A549 treated with RU486 at 1 μM for 4 hours (cell line): ENCODE measurements around the gene TNS4. TPM values are rescaled to one million over a fixed set of nuclear protein-coding genes. Genes with fewer than 3 reads are reported as not detected.

Experiments
- total RNA-seq: library from RNA; stranded (reverse); fragments of 200-300 nt; extraction: Qiagen RNA extraction; gene quantifications from 5 replicates; pipeline ENCODE4 v1.2.3, GENCODE V29; 2022; ENCODE audit warnings: low read depth

Gene TNS4
- total RNA-seq: 97.4 to 131 TPM (median 101 TPM) in 5 replicates

DNA sequence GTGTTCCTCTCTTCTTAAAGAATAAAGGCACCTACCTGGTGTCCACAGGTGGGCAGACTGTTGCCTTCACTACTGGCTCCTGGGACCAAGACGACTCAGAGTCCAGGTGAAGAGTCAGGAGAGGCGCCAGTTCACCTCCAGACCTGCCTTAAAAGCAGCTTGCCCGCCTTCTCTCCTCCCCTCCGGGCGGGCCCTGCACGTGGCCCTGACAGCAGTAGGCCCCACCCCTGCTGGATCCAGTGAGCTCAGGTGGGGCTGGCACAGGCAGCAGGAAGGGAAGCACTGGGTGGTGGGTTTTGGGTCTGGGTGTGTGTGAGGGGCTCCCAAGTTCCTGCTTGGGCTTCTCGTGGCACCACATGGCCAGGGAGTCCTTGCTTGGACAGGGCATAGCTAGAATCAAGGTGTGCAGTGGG is at the start of gene TNS4:
TNS4 (minus strand) TSS at position 125 of the 413 bp plus-strand sequence. CDS start 5,198 bp downstream, outside the sequence.

DNA sequence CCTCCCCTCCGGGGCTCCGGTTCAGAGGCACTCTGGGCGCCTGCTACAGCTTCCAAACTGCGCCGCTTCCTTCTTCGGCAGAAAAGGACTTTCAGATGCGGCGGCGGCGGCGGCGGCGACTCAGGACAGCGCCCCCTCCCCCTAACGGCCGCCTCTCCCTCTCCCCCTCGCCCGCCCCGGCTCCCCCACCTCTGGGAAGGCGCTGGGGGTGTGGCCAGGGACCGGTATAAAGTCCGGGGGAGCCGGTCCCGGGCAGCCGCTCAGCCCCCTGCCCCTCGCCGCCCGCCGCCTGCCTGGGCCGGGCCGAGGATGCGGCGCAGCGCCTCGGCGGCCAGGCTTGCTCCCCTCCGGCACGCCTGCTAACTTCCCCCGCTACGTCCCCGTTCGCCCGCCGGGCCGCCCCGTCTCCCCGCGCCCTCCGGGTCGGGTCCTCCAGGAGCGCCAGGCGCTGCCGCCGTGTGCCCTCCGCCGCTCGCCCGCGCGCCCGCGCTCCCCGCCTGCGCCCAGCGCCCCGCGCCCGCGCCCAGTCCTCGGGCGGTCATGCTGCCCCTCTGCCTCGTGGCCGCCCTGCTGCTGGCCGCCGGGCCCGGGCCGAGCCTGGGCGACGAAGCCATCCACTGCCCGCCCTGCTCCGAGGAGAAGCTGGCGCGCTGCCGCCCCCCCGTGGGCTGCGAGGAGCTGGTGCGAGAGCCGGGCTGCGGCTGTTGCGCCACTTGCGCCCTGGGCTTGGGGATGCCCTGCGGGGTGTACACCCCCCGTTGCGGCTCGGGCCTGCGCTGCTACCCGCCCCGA is 58.0 kb downstream of the TNS4 start, which contains the start of gene IGFBP4:
IGFBP4 (plus strand) TSS at position 255 of the 792 bp plus-strand sequence; CDS start at position 541, 286 bp downstream.

Other genes starting within 250 kb of the TNS4 start
- 53.9 to 62.4 TPM (median 58.9 TPM) in 5 replicates for gene CDC6, start 213.7 kb downstream of the TNS4 start, total RNA-seq
- 35.1 to 42.9 TPM (median 37.0 TPM) in 5 replicates for gene RARA, start 192.4 kb downstream of the TNS4 start, total RNA-seq
- gene GJD3, start 136.9 kb downstream of the TNS4 start, total RNA-seq: 0.51 to 0.98 TPM (median 0.87 TPM) in 5 replicates
- gene TOP2A, start 83.7 kb downstream of the TNS4 start, total RNA-seq: 132 to 273 TPM (median 231 TPM) in 5 replicates
- 1,992 to 2,812 TPM (median 2,504 TPM) in 5 replicates for gene IGFBP4, start 58.2 kb downstream of the TNS4 start, total RNA-seq
- 0.64 to 1.3 TPM (median 1.0 TPM) in 5 replicates for gene CCR7, start 63.8 kb upstream of the TNS4 start, total RNA-seq
- gene SMARCE1, start 146.2 kb upstream of the TNS4 start, total RNA-seq: 107 to 119 TPM (median 111 TPM) in 5 replicates
- gene KRT222, start 163.6 kb upstream of the TNS4 start, total RNA-seq: 0.30 to 0.59 TPM (median 0.38 TPM) in 4 of 5 replicates, not detected in the other
- gene KRT24, start 202.1 kb upstream of the TNS4 start, total RNA-seq: not detected in 5 replicates